GM18519 (cell line): Measurements from ENCODE around the gene GNLY.

Experiments
- ATAC-seq: cut with Tn5 transposase; IDR thresholded peaks from one replicate; pipeline ENCODE4 v1.9.1; 2021; ENCODE audit warnings: mild to moderate bottlenecking, moderate library complexity; ENCODE audit not compliant: unreplicated experiment, low FRiP score

The GNLY gene

DNA sequence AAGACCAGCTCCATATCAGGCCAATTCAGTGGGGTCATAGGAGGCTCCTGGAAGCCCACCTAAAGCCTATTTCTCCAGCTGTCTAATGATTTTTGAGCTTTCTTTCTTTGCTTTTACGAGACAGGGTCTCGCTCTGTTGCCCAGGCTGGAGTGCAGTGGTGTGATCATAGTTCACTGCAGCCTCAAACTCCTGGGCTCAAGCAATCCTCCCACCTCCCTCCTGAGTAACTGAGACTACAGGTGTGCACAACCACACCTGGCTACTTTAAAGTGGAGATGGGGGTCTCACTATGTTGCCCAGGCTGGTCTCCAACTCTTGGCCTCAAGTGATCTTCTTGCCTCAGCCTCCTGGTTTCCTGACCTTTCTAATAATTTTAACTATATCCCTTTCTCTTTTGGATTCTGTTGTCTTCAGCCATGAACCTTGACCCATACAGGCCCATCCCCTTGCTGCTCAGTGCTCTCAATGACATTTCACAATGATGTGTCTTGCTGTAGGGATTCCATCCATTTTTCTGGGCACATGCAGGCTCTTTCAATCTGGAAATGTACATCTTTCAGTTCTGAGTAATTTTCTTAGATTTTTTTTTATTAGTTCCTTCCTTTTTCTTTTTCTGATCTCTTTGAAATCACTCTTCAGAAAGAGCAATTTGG is 29.7 kb downstream of the GNLY start:
- ATAC-seq: no peak

DNA sequence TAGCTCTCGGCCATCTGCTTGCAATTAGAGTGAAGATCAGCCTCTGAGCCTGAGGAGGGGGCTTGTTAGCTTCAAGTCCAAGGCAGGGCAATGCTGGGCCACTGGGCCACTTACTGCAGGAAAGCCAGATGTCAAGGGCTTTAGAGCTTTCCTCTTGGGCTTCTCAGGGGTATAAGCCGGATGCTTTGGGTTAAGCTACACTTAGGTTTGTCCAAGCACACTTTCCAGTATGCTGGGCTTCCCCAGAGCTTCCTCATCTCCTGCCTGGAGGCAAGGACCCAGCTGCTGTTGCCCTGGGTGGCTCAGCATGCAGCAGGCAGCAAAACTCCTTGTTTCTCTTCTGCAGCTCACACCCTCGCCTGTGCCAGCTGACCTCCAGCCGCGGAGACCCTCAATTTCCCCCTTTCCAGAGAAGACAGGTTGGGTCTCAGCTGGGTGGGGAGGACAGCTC is 30.6 kb downstream of the GNLY start:
- no peak for ATAC-seq

- no peak for ATAC-seq
These were observed 31.3 kb downstream of the GNLY start for GRCh38 chr2:85725451-85725850.

DNA sequence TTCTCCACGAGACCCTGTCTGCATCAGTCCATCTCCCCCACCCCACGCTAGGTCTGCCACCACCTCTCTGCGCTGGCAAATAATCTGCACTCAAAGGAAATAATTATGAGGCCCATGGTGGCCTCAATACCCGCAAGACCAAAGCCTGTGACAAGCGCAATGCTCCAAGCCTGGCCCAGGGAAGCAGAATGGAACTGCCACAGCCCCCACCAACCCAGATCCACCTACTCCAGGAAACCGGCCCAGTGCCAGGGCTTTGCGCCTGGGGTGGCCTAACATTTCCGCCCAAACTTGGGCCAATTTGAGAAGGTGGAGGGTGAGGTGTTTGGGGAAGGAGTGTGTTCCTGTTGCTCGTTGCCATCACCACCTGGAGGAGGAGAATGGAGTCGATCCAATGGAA is 33.6 kb downstream of the GNLY start:
- no peak for ATAC-seq

GRCh38 chr2:85728342-85728741 is 34.2 kb downstream of the GNLY start:
- ATAC-seq: no peak

DNA sequence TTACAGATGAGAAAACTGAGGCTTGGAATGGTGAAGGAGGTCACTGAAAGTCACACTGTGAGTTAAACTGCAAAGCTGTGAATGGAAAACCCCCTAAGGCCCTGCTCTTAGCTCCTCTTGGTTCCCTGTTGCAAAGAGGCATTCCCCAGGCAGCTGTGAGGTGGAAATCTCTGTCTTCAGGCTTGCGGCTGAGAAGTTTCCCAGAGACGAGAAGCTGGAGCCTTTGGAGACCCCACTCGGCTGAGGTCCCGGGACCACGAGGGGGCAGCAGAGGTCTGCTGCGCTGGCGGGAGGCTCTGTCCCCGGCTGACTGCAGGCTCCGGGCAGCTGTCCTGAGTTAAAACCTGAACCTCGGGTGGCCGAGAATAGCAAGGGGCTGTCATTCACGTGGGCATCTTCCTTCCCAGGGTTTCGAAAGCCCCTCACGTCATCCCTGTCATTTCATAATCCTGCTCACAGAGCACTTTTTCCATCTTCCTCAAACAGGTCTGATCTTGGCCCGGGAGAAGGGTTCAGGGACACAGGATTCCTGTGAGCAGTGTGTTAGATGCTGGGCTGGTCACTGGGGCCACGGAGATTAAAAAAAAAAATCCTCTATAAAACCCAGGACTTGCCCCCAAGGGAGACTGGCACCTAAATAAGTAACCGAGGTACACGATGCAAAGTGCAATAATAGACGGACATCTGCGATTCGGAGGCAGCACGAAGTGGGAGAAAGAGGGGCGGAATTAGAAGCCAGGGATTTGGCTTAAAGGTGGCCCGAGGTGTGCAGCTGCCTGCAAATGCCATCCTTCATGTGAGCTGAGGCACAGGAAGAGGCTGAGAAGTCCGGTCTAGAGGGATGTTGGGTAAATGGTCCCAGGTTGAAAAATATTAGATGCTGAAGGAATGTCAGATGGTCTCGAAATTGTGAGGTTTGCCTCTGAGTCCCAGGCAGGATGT is 35.0 kb downstream of the GNLY start:
- ATAC-seq: no peak

GRCh38 chr2:85729825-85730510 is 35.8 kb downstream of the GNLY start:
- no peak for ATAC-seq

DNA sequence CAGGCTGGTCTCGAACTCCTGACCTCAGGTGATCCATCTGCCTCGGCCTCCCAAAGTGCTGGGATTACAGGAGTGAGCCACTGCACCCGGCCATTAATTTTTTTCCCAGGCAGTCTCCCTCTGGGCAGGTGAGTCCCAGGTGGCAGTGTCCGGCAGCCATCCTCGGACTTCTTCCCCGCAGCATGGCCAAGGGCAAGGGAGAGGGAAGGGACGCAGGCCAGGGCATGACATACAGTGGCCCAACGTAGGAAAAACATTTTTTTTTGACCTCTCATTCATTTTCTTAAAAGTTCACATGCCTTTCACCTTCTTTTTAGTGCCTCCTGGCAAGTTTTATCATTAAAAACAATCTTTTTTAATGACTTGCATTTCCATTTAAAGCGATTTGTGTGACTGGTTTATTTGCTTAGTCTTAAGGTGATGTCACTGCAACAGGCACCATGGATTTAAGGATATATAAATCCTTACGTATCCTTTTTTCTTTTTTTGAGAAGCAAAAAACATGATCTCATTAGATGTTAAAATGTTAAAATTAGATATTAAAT is 36.6 kb downstream of the GNLY start:
- no peak for ATAC-seq

- ATAC-seq: no peak
These were observed 37.4 kb downstream of the GNLY start for GRCh38 chr2:85731606-85732005.

GRCh38 chr2:85732467-85733120 is 38.4 kb downstream of the GNLY start:
- no peak for ATAC-seq

- no peak for ATAC-seq
These were observed 39.2 kb downstream of the GNLY start for GRCh38 chr2:85733121-85733960.

- ATAC-seq: no peak
These were observed 39.9 kb downstream of the GNLY start for GRCh38 chr2:85734015-85734414.

DNA sequence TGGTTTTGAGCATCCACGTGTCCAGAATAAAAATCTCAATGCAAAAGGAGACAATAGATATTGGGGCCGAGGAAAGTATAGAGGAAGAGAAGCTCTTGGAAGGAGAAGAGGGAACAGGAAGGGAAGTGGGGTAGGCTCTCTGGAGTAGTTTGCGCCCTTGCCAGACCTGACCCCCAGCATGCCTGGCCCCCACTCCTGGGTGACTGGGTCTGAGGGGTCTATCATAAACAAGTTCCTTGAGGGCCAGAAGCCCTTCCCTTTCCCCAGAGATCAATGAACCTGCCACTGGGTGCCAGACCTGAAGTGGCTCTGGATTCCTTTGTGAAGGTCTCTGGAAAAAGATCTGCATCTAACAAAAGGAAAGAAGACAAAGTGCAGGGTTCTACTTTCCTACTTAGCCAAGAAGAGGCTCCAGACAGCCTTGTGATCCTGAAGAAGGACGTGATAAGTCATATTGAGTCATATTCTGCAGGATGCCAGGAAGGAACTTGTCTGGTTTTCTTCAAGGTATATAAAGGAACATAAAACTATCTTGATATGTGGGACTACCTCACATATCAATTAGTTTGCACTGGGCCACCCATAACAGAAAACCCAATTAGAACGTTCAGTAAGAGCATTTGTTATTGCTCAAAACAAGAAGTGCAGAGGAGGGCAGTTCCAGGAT is 40.9 kb downstream of the GNLY start:
- ATAC-seq: no peak

- no peak for ATAC-seq
These were observed 41.5 kb downstream of the GNLY start for GRCh38 chr2:85735691-85736090.

GRCh38 chr2:85736456-85737355 is 42.5 kb downstream of the GNLY start:
- no peak for ATAC-seq

DNA sequence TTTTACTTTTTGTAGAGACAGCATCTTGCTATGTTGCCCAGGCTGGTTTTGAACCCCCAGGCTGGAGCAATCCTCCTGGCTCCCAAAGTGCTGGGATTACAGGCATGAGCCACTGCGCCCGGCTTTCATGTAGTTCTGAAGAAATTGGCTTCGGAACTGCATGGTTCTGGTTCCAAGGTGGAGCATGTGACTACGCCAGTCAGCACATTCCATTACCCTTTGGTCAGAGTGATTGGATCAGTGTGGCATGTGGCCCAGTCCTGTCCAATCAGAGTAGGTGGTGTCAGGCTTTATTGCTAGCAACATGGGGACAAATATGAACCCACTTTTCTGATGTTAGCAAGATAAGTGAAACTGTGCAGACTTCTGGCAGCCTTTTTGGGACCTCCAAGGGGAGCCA is 43.3 kb downstream of the GNLY start:
- ATAC-seq: no peak

GRCh38 chr2:85737961-85738360 is 43.8 kb downstream of the GNLY start:
- ATAC-seq: no peak

DNA sequence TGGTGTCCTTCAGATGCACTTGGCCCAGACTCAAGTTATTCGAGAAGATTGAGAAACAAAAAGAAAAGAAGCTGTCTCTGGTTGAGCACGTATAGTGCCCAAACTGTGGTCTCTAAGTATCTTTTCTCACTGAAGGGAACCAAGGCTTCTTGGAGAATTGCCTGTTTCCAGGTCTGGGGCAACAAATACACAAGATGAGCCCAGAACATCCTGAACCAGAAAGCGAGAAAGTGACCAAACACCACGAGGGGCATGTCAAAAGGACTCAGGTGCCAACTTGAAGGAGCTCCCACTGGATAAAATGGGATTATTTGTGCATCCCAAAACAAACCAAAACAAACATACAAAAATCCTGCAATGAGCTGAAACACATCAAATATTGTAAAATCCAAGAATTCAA is 46.0 kb downstream of the GNLY start:
- ATAC-seq: no peak
